GM08714 (cell line): Measurements from ENCODE around the gene EPPIN.
"Not testable (repeated sequence)": the region's sequence is repeated elsewhere in the genome, so short reads cannot be mapped to it uniquely, and the experiment has no call there.

ENCODE experiments used
- H3K4me3 ChIP-seq: fragments of 200-500 bp; sonication (Bioruptor generic); 2 replicates; pipeline ENCODE4 v1.5.1; 2014; ENCODE audit warnings: mild to moderate bottlenecking, low read length, inconsistent platforms
- ZNF274 ChIP-seq: IDR thresholded peaks from 2 replicates; pipeline ENCODE4 v1.6.1; 2012; ENCODE audit warnings: mild to moderate bottlenecking, low read depth, low read length

Gene EPPIN

DNA sequence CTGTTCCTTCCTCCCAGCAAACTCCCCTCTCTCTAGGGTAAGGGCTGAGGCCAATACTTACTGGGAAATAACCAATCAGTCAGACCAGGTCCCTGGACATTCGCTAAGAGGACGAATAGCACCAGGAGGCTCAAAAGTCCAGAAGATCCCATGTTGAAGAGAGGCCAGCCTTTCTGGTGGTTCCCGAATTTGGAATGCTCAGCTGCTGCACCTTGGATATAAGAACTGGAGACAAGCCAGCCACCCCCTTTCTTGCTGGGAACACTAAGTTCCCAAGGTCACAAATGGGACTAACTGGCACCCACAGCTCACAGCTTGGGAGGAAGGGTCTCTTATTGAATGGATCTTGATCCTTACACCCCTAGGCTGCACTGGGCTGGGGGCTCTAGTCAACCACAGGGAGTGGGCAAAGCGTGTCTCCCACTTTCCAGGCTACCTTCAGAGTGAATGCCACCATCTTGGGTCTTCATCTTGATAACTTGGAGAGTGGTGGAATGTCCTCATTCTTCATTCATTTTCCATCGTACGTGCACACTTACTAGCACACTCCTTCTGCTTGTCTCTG, at the start of gene EPPIN:
Gene EPPIN, minus strand, starts transcription at position 196 of the 565 bp plus-strand sequence. Its CDS starts 44 bp downstream, at position 152.
- no peak within 1 kb of the TSS for H3K4me3 ChIP-seq
- TF ChIP-seq ZNF274, result no peak

DNA sequence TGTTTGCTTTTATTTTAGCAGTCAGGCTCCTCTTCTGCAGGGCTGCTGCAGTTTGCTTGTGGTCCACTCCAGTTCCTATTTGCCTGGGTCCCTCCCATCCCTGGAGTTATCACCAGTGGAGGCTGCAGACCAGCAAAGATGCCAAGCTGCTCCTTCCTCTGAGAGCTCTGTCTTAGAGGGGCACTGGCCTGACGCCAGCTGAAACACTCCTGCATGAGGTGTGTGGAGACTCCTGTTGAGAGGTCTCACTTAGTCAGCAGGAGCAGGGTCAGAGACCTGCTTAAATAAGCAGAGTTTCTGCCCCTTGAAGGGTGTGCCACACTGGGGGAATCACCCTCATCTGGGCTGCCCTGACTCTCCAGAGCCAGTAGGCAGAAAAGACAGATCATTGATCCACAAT, 48.0 kb upstream of the EPPIN start:
- no peak overlapping the region for H3K4me3 ChIP-seq
- TF ChIP-seq ZNF274, result no peak

DNA sequence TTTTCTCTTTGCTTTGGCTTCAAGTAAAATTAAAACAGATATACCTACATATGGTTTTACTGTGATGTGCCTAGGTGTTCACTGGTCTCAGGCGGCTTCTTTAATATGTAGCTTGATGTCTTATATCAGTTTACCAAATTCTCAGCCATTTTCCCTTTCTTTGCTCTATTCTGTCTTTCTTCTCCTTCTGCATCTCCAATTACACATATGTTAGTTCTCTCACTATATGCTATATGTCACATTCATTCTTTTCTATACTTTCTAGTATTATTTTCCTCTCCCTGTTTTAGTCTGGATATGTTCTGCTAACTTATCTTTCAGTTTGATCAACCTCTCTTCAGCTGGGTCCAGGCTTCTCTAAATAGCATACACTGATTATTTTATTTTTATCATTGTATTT, 46.3 kb upstream of the EPPIN start:
- no peak overlapping the region for H3K4me3 ChIP-seq
- TF ChIP-seq ZNF274, result no peak

DNA sequence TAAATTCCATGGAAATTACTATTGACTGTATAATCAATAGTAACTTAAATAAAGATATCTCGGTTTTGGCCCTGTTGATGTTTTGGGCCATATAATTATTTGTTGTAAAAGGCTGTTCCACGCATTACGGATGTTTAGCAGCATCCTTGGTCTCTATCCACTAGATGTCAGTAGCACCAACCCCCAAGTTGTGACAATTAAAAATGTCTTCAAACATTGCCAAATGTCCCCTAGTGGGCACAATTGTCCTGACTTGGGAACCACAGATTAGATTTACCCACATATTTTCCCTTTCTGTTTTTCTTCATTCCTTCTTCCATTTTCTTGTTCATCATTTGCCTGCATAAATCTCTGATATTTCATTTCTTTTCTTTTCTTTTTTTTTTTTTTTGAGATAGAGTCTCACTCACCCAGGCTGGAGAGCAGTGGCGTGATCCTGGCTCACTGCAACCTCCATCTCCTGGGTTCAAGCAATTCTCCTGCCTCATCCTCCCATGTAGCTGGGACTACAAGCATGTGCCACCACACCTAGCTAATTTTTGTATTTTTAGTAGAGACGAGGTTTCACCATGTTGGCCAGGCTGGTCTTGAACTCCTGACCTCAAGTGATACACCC, 45.5 kb upstream of the EPPIN start:
- TF ChIP-seq ZNF274, result no peak

DNA sequence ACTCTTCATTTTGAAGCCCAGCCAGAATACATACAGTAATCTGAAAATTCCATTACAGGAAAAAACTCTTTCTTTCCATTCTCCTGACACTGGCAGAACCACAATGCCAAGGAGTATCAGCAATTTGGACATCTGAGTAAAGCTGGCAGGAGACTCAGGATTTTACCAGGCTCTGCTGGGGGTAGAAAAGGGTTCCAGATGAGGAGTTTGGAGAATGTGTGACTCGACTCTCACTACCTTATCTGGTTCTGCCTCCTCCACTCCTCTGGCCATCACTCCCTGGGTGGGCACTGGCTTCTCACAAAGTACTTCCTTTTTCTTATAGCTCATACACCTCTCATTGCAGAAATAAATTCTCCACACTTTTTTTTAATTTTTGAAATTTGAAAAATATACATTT, 42.5 kb upstream of the EPPIN start:
- TF ChIP-seq ZNF274, result no peak
- H3K4me3 ChIP-seq, result no peak overlapping the region

More for the DNA sequence above, 45.5 kb upstream of the EPPIN start:
- no peak overlapping the region for H3K4me3 ChIP-seq

DNA sequence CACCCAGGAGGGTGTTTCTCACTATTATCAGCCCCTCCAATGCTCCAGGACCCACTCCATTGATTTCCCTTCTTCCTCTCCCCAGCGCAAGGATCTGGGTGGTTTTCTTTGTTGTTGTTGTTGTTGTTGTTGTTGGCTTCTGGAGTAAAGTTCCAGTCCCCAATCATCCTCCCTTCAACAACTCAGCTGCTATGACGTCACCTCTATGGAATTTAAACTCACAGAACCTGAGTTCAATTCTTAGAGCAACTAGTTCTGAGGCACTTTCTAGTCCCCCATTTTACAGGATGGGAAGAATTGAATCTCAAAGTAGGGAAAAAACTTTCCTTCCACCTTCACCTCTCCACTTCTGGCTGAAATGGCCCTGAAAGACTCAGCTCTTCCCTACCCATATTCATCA, 41.6 kb upstream of the EPPIN start:
- H3K4me3 ChIP-seq, result no peak overlapping the region
- no peak for TF ChIP-seq ZNF274

DNA sequence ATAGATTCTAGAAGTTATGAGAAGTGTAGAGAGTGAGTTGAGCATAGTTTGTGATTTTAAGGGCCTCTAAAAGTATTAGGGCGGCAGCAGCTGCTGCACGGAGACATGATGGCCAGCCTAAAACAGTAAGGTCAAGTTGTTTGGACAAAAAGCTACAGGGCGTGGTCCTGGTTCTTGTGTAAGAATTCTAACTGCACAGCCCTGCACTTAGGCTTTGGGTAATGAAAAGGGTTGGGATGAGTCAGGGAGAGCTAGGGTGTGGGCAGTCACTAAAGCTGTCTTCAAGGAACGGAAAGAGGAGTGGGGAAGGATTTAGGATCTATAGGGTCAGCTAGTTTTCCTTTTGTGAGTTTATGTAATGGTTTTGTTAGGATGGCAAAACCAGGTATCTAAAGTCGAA, 38.8 kb upstream of the EPPIN start:
- H3K4me3 ChIP-seq, result not testable (repeated sequence)

DNA sequence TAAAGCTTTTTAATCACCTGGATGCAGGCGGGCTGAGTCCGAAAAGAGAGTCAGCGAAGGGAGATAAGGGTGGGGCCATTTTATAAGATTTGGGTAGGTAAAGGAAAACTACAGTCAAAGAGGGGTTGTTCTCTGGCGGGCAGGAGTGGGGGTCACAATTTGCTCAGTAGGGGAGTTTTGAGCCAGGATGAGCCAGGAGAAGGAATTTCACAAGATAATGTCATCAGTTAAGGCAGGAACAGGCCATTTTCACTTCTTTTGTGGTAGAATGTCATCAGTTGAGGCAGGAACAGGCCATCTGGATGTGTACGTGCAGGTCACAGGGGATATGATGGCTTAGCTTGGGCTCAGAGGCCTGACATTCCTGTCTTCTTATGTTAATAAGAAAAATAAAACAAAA, 37.1 kb upstream of the EPPIN start:
- H3K4me3 ChIP-seq, result not testable (repeated sequence)

DNA sequence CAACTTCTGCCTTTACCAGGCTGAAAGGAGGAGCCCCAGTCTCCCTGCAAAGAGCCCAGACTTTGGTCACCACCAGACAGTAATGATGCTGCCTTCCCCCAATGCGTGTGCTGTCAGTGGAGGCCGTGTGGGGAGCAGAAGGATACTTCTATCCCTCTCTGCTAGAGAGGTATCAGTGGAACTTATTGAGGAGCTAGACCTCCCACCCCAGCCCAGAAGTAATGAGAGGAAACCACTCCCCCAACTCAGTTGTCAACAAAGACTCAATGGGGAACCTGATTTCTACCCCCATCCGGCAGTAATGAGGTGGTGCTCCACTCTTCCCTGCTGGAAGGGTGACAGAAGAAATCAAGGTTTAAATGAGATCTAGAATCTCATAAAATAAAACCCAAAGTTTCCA, 36.3 kb upstream of the EPPIN start:
- no peak overlapping the region for H3K4me3 ChIP-seq
- TF ChIP-seq ZNF274, result no peak

DNA sequence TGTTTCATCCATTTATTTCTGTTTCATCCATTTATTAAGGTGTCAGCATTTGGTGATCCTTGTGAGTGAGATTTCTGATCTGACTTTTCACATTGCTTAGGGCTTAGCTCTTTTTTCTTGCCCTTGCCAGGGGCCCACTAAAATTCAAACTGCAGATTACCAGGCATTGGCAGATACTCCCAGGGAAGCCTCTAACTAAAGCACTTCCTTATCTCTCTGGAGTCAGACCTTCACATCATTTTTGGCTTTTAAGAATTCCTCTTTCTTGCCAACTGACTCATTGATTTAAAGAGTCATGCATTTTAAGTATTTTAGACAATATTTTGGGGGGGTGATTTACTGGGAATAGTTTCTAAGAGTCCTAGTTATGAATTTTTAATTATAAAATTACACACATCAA, 34.5 kb upstream of the EPPIN start:
- no peak for TF ChIP-seq ZNF274
- no peak overlapping the region for H3K4me3 ChIP-seq

DNA sequence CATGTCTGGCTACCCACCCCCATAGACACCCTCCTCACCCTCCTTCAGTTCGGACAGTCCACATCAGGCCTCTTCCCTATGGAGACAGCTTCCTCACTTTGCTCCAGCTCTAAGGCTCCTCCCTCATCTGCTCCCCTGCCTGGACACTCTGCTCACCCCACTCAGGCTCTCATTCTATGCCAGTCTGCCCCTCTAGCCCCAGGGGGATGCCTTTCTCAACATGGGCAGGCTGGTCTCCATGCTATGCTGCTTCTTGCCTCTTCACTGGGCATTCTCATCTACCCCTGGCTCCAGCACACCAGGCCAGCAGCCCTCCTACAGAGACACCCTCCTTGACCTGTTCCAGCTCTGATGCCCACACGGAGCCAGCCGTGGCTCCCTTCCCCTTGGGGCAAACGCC, 32.0 kb upstream of the EPPIN start, which contains the start of gene WFDC8:
Gene WFDC8, minus strand, starts transcription at position 101 of the 400 bp plus-strand sequence. Its CDS starts 37 bp downstream, at position 64.
- H3K4me3 ChIP-seq, result no peak within 1 kb of the TSS
- no peak for TF ChIP-seq ZNF274

DNA sequence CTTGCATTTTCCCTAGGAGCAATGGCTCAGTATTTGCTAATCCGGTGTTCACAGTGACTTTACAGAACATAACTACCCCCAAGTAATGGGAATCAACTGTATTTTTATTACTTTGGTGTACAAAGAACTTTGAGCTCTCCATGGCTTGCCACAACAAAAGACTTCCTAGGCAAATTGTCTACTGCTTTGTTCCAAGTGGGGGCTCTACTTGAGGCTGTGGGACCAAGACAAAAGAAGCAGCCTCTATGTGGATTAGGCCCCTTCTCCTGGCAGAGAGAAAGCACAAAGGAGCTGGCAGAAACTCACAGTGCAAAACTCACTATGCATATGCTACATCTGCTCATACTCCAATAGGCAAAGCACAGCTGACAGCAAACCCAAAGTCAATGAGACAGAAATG, 31.0 kb upstream of the EPPIN start:
- no peak overlapping the region for H3K4me3 ChIP-seq

DNA sequence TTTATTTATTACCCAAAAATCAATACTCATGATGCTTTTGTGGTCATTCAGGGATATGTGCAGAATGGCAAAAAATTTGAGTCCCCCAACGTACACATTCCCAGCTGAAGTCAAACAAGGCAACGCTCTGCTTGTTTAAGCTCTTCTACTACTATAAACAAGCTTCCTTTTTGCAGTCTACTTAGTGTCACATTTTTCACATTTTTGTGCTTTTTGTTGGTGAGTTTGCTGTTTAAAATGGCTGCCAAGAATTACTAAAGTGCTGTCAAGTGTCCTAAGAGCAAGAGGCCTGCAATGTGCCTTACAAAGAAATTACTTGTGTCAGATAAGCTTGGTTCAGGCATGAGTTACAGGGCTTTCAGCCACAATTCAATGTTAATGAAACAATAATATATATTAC, 29.8 kb upstream of the EPPIN start:
- no peak overlapping the region for H3K4me3 ChIP-seq
- TF ChIP-seq ZNF274, result no peak

More for the DNA sequence above, 31.0 kb upstream of the EPPIN start:
- no peak for TF ChIP-seq ZNF274

DNA sequence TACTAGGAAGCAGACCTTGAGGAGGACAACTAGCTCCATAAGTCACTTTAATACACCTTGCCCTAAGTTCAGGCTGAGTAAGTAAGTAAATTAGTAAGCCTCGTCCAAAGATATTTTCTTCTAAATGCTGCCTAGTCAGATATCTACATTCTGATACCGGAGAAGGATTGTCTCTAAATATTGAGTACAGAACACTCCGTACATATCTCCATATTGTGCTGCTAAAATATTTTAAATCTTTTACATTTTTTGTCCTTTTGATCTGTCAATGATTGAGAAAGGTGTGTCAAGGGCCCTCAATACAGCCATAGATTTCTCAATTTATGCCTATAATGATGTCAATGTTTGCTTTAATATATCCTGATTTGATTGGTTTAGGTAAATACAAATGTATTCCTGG, 28.7 kb upstream of the EPPIN start:
- no peak overlapping the region for H3K4me3 ChIP-seq
- no peak for TF ChIP-seq ZNF274

DNA sequence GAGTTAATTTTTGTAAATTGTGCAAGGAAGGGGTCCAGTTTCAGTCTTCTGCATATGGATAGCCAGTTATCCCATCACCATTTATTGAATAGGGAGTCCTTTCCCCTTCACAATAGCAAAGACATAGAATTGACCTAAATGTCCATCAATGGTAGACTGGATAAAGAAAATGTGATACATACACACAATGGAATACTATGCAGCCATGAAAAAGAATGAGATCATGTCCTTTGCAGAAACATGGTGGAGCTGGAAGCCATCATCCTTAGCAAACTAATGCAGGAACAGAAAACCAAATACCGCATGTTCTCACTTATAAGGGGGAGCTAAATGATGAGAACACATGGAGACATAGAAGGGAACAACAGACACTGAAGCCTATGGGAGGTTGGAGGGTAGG, 22.4 kb upstream of the EPPIN start:
- H3K4me3 ChIP-seq, result not testable (repeated sequence)

DNA sequence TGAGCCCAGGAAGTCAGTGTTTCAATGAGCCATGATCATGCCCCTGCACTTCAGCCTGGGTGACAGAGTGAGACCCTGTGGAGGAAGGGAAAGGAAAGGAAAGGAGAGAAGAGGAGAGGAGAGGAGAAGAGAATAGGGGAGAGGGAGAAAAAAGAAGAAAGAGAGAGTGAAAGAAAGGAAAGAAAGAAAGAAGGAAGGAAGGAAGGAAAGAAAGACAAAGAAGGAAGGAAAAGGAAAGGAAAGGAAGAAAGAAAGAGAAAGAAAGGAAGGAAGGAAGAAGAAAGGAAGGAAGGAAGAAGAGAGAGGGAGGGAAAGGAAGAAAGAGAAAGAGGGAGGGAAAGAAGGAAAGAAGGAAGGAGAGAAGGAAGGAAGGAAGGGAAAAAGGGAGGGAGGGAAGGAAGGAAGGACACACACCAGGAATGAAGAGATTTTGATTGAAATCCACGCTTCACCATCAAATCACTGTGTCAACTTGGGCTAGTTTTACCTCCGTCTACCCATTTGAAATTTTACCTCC, 17.6 kb upstream of the EPPIN start:
- TF ChIP-seq ZNF274, result no peak
- H3K4me3 ChIP-seq, result no peak overlapping the region
